MM.1S (cell line): ENCODE measurements around the gene BLOC1S1.
"Not testable (repeated sequence)": the region's sequence is repeated elsewhere in the genome, so short reads cannot be mapped to it uniquely, and the experiment has no call there.

ENCODE experiments used
- DNase-seq: peaks from one replicate; pipeline ENCODE4 v3.0.0-alpha.2; 2015
- H2AFZ ChIP-seq: fragments of 300-600 bp; sonication (generic); 2 replicates; pipeline ENCODE4 v1.6.0; 2016; ENCODE audit warnings: antibody characterized with exemption, low read length
- H3F3A ChIP-seq: fragments of 300-600 bp; sonication (generic); 2 replicates; pipeline ENCODE4 v1.6.1; 2016; ENCODE audit warnings: mild to moderate bottlenecking, antibody characterized with exemption, low read length, moderate library complexity, mixed read lengths; ENCODE audit not compliant: insufficient read depth
- H3K27ac ChIP-seq: fragments of 300-600 bp; sonication (generic); 2 replicates; pipeline ENCODE4 v1.5.1; 2016; ENCODE audit warnings: mild to moderate bottlenecking, low read length
- H3K27me3 ChIP-seq: fragments of 300-600 bp; sonication (generic); replicated peaks from 2 replicates; pipeline ENCODE4 v1.6.0; 2016; ENCODE audit warnings: low read length; ENCODE audit not compliant: insufficient read depth
- H3K36me3 ChIP-seq: fragments of 300-600 bp; sonication (generic); replicated peaks from 2 replicates; pipeline ENCODE4 v1.6.1; 2016; ENCODE audit warnings: mild to moderate bottlenecking, low read length, mixed read lengths; ENCODE audit not compliant: insufficient read depth
- H3K4me1 ChIP-seq: fragments of 300-600 bp; sonication (generic); 2 replicates; pipeline ENCODE4 v1.6.1; 2016; ENCODE audit warnings: low read length, mixed read lengths
- H3K4me2 ChIP-seq: fragments of 300-600 bp; sonication (generic); 2 replicates; pipeline ENCODE4 v1.6.0; 2016; ENCODE audit warnings: low read depth, low read length
- H3K4me3 ChIP-seq: fragments of 300-600 bp; sonication (generic); 2 replicates; pipeline ENCODE4 v1.5.1; 2016; ENCODE audit warnings: low read length, mixed read lengths
- H3K79me2 ChIP-seq: fragments of 300-600 bp; sonication (generic); 2 replicates; pipeline ENCODE4 v1.6.1; 2016; ENCODE audit warnings: mixed run types, low read length, mixed read lengths
- H3K9ac ChIP-seq: fragments of 300-600 bp; sonication (generic); 2 replicates; pipeline ENCODE4 v1.6.1; 2016; ENCODE audit warnings: low read length, mixed read lengths
- H3K9me2 ChIP-seq: fragments of 300-600 bp; sonication (generic); replicated peaks from 2 replicates; pipeline ENCODE4 v1.6.1; 2016; ENCODE audit warnings: mild to moderate bottlenecking, low read length, mixed read lengths; ENCODE audit not compliant: insufficient read depth
- H3K9me3 ChIP-seq: fragments of 300-600 bp; sonication (generic); replicated peaks from 2 replicates; pipeline ENCODE4 v1.6.1; 2016; ENCODE audit warnings: mild to moderate bottlenecking, low read length, mixed read lengths; ENCODE audit not compliant: insufficient read depth
- H4K20me1 ChIP-seq: fragments of 300-600 bp; sonication (generic); 2 replicates; pipeline ENCODE4 v1.6.1; 2016; ENCODE audit warnings: mild to moderate bottlenecking, low read length, moderate library complexity, mixed read lengths; ENCODE audit not compliant: insufficient read depth
- EZH2 ChIP-seq: fragments of 300-600 bp; sonication (generic); optimal IDR thresholded peaks from 2 replicates; pipeline ENCODE3; 2017; ENCODE audit warnings: low read depth, mild to moderate bottlenecking, antibody characterized with exemption, low read length, mixed read lengths
- EZH2phosphoT487 ChIP-seq: fragments of 300-600 bp; sonication (generic); IDR thresholded peaks from 2 replicates; pipeline ENCODE4 v1.6.1; 2018; ENCODE audit warnings: antibody characterized with exemption, low read length
- TF ChIP-seq, protein P1 (sequence below): fragments of 300-600 bp; sonication (generic); IDR thresholded peaks from 2 replicates; pipeline ENCODE4 v1.5.1; 2016; ENCODE audit warnings: antibody characterized with exemption, low read length, mixed read lengths

The BLOC1S1 gene

DNA sequence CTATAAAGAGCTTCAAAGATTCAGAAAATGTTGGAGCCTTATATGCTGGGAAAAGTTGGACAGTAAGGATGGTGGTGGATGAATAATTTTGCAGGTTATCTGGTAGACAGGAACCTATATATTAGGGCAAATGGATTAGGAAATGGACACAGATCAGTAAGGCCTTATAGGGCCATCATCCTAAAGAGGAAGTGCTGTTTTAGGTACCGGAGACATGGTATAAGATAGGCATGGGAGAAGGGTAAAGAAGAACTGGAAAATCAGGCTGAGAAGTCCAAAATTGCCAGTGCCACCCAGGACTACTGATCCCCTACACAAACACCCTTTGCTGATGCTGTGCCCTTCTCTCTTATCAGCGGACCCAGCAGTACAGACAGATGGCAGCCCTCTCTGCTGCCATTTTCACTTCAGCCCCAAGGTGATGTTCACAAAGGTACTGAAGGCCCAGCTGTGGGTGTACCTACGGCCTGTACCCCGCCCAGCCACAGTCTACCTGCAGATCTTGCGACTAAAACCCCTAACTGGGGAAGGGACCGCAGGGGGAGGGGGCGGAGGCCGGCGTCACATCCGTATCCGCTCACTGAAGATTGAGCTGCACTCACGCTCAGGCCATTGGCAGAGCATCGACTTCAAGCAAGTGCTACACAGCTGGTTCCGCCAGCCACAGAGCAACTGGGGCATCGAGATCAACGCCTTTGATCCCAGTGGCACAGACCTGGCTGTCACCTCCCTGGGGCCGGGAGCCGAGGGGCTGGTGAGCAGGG is 32.6 kb downstream of the BLOC1S1 start:
- Histone ChIP-seq H3K9me3 (no peaks in the 10 kb centered on the region), H3F3A (no peaks in the 10 kb centered on the region; the same call in none of the 2 replicates), H3K4me1 (peaks cover 6% of the 10 kb centered on the region; the same call in 1 of the 2 replicates), H3K36me3 (peaks cover 2% of the 10 kb centered on the region; the same call in 1 of the 2 replicates), H2AFZ (no peak overlapping the region), H3K27ac (no peak overlapping the region), H3K27me3 (no peaks in the 10 kb centered on the region), H3K9ac (no peak overlapping the region), H3K9me2 (no peaks in the 10 kb centered on the region), H3K79me2 (no peaks in the 10 kb centered on the region), H3K4me2 (no peak overlapping the region), H4K20me1 (no peaks in the 10 kb centered on the region), H3K4me3 (no peak overlapping the region)
- no peak for DNase-seq
- TF ChIP-seq, protein P1, sequence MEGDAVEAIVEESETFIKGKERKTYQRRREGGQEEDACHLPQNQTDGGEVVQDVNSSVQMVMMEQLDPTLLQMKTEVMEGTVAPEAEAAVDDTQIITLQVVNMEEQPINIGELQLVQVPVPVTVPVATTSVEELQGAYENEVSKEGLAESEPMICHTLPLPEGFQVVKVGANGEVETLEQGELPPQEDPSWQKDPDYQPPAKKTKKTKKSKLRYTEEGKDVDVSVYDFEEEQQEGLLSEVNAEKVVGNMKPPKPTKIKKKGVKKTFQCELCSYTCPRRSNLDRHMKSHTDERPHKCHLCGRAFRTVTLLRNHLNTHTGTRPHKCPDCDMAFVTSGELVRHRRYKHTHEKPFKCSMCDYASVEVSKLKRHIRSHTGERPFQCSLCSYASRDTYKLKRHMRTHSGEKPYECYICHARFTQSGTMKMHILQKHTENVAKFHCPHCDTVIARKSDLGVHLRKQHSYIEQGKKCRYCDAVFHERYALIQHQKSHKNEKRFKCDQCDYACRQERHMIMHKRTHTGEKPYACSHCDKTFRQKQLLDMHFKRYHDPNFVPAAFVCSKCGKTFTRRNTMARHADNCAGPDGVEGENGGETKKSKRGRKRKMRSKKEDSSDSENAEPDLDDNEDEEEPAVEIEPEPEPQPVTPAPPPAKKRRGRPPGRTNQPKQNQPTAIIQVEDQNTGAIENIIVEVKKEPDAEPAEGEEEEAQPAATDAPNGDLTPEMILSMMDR = no peak
- TF ChIP-seq EZH2phosphoT487 (no peak), EZH2 (no peak)

DNA sequence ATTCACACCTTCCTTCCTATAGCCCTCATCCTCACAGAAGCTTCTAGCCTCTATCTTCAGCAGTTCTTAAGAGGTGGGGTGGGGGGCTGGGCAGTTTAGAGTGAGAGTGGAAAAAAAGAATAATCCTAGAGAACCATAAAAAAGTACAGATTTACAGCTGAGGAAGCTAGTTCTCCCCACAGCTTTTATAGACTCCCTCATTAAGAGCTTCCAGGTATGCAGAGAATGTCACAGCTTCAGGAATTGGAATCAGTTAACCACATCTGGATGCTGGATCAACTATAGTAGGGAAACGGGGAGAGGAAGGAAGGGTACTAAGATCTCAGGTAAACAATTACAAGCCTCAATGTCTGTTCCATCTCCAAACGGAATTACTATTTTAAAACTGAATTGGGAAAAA is 39.4 kb downstream of the BLOC1S1 start:
- Histone ChIP-seq H3K4me2 (no peak overlapping the region), H4K20me1 (no peaks in the 10 kb centered on the region), H2AFZ (no peak overlapping the region), H3K27me3 (no peaks in the 10 kb centered on the region), H3F3A (no peaks in the 10 kb centered on the region), H3K4me3 (no peak overlapping the region), H3K36me3 (peaks cover 12% of the 10 kb centered on the region; the same call in 1 of the 2 replicates), H3K9me3 (no peaks in the 10 kb centered on the region), H3K9ac (no peak overlapping the region), H3K4me1 (no peaks in the 10 kb centered on the region), H3K9me2 (no peaks in the 10 kb centered on the region), H3K27ac (no peak overlapping the region), H3K79me2 (no peaks in the 10 kb centered on the region)
- DNase-seq = no peak
- TF ChIP-seq EZH2 (no peak), EZH2phosphoT487 (no peak)
- TF ChIP-seq, protein P1 = no peak

DNA sequence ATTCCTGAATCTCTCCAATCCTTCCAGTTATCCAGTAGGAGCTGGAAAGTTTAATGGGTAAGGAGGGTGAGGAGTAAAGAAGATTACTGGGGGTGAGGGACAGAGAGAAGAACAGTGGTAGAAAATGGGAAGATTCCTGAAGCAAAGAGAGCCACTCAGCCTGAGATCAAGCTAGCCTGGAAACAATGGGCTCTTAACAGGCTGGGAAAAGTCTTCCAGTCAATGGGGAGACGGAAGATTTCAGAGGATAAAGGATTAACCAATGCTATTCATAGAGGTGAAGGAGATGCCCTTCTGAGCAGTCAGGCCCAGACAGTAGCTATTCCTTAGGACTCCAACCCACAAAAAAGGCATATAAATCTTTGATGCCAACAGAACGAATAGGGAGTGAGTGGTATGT is 41.9 kb downstream of the BLOC1S1 start:
- H3K79me2 ChIP-seq = 0 out of 2 replicates have a peak, but pooled peaks cover 3% of the 10 kb centered on the region
- no peaks in the 10 kb centered on the region for H3K27me3 ChIP-seq
- no peak for DNase-seq
- peaks cover 10% of the 10 kb centered on the region for H3K36me3 ChIP-seq
- no peak for TF ChIP-seq EZH2
- TF ChIP-seq EZH2phosphoT487 = no peak
- TF ChIP-seq, protein P1 = no peak
- H3K9me2 ChIP-seq = no peaks in the 10 kb centered on the region
- H3K9ac ChIP-seq = no peak overlapping the region
- no peaks in the 10 kb centered on the region for H3K4me1 ChIP-seq
- no peaks in the 10 kb centered on the region for H3F3A ChIP-seq
- no peaks in the 10 kb centered on the region for H4K20me1 ChIP-seq
- H3K27ac ChIP-seq = no peak overlapping the region
- no peaks in the 10 kb centered on the region for H3K9me3 ChIP-seq
- H3K4me3 ChIP-seq = no peak overlapping the region
- H3K4me2 ChIP-seq = no peak overlapping the region
- no peak overlapping the region for H2AFZ ChIP-seq

DNA sequence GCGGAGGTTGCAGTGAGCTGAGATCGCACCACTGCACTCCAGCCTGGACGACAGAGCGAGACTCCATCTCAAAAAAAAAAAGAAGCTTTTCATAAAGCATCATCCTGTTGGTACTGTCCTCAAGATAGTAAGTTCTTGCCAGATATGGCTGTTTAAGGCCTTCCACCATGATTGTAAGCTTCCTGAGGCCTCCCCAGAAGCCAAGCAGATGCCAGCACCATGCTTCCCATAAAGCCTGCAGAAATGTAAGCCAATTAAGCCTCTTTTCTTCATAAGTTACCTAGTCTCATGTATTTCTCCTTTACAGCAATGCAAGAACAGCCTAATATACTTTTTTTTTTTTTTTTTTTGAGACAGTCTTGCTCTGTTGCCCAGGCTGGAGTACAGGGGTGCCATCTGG is 42.7 kb downstream of the BLOC1S1 start:
- DNase-seq, H2AFZ ChIP-seq, H3K9me3 ChIP-seq, H3K9me2 ChIP-seq, H3K4me1 ChIP-seq, H3K79me2 ChIP-seq, H3F3A ChIP-seq, H3K4me2 ChIP-seq, H3K9ac ChIP-seq, H4K20me1 ChIP-seq, H3K27ac ChIP-seq, H3K27me3 ChIP-seq, H3K4me3 ChIP-seq: not testable (repeated sequence)
- peaks cover 10% of the 10 kb centered on the region for H3K36me3 ChIP-seq
